Activated CD4-positive, alpha-beta T cell treated with anti-CD3 and anti-CD28 coated beads, Interleukin-2, amount 50 U/mL, for 16 hours (primary cell): Measurements from ENCODE around the gene CORIN.
"Not testable (repeated sequence)": the region's sequence is repeated elsewhere in the genome, so short reads cannot be mapped to it uniquely, and the experiment has no call there.

Experiments used
- DNase-seq: peaks from one replicate; pipeline ENCODE4 v3.0.0-alpha.2; 2020

CORIN gene

DNA sequence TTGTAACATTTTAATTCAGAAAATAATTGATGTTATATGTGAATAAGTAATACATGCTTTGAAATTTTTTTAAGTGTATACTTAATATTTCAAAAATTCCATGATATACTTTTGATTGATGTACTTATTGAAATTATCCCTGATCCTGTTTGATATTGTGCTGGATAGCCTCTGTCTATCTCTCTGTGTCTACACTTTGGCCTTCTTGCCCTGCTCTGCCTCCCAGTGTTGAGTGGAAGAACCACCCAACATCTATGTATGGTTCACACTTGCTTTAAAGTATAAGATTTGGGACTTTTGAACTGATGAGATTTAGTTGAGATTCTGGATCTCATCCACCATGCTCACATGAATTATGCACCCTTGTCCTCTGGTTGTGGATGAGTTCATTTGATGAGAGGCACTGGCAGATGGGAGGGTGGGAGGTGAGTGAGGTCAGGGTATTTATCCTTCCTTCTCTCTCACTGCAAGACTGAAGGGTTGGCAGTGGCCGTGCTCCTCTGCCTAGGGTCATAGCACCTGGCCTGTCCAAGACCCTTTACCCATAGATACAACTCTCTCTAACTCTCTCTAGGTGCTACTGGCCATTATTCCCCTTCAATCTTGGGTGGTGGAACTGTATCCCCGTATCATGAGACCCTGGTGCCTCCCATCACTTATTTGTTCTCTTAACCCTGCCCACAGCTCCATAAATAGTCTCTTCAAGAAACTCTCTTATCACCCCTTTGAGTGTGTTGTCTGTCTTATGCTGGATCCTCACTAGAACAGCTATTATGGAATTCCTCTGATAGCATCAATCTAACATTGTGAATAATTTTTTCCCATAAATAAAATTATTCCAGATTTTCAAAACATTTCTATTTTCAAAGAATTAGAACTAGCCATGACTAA lies 75.2 kb downstream of the CORIN start:
- DNase-seq = no peak

GRCh38 chr4:47753316-47753715 lies 84.6 kb downstream of the CORIN start:
- not testable (repeated sequence) for DNase-seq

DNA sequence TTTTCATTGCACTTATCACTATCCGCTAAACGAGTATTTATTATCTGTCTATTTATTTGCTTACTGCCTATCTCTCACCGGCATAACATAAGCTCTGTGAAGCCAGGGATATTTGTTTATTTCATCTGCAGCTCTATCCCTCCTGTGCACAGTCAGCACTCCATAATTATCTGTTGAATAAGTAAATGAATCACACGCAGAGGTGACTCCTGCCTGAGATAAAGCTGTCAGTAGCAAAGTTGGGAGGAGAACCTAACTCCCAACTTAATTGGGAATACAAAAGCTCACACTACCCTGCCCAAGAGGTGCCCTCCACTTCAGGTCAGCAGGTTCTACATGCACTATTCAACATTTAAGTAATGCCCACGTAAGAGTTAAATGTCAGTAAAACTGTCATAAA lies 85.7 kb downstream of the CORIN start:
- DNase-seq = no peak

GRCh38 chr4:47750788-47751187 lies 87.1 kb downstream of the CORIN start:
- DNase-seq = no peak

DNA sequence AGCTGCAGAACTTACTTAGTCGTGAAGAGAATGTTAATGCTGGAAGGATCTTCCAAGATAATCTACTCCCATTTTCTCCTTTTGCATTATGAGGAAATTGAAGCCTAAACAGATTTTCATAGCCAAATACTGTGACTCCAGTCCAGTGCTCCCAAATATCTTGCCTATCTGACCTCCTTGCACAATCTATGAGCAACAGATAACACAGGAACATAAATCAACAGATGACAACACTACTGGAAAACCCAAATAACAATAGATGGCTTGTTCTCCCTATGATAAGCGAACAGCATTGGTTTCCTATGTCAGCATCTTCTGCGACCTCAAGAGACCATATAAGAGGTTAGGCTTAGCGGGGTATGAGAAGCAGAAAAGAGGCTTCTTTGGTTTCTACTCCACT lies 88.0 kb downstream of the CORIN start:
- DNase-seq = no peak

DNA sequence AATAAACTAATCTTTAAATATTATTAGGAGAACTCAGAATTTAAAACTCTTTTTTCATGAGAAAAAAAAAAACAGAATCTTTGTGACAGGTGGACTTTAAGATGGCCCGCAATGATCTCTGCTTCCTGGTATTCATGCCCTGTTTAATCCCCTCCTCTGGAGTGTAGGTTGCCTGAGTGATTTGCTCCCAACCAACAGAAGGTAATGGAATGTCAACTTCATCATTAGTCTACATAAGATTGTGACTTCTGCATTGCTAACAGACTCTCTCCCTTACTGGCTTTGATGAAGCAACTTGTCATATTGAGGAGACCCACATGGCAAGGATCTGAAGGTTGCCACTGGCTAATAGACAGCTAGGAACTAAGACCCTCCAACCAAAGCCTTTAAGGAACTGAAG lies 88.8 kb downstream of the CORIN start:
- no peak for DNase-seq

- no peak for DNase-seq
Measured at GRCh38 chr4:47747846-47748494, 89.9 kb downstream of the CORIN start.

DNA sequence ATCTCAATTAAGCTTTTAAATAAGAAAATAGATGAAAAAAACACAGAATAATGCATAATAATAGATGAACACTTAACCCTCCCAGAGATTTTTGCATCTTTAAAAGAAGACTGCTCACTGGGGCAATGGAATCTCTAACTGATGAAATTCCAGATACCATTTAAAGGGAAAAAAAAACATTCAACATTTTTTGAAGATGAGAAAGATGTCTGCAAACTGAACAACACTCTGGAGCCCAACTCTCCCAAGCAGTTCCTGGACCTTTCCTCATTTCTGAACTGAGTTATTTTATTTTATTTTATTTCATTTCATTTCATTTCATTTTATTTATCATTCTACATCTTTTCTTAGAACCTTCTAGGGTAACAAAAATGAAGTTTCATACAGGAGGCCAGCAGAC lies 90.7 kb downstream of the CORIN start:
- no peak for DNase-seq

GRCh38 chr4:47746122-47746521 lies 91.7 kb downstream of the CORIN start:
- DNase-seq = no peak

DNA sequence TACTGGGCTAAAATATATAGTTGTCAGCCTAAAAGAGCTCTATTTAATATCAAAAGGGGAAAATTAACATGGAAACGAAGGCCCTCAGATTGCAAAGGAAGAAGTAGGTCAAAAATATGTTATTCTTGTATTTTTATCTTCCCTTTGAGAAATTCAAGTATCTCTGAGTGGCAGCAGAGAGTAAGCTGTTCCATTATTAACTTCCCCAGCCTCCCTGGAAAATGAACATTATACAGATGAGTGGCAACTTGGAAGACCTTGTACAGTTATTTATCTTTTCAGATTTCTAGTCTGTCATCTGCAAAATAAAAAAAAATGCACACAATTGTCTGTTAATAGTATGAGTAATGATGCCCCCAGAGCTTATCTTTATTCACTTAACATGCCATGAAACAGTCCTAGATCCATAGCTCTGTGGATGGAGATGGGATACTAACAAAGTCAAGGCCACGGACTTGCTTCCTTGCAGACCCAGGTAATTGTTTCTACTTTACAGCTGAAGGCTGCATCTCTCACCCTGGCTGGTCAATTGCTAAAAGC lies 93.0 kb downstream of the CORIN start:
- DNase-seq = no peak

DNA sequence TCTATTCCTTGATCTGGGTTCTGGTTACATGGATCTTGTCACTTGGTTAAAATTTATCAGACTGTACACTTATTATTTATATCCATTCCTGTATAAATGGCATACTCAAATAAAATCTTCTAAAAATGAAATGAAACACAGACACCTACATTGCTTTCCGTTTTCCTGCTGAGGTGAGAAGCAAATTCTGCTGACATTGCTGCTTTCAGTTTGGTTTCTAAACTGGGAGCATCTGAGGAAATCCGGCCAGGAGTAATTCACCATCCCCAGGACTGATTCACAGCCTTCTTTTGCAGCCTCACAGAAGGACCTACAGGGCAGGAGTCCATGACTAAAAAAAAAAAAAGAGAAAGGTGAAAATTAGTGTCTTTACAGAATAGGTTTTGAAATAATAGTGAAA lies 93.6 kb downstream of the CORIN start:
- no peak for DNase-seq

- no peak for DNase-seq
Measured at GRCh38 chr4:47741200-47741599, 96.7 kb downstream of the CORIN start.

DNA sequence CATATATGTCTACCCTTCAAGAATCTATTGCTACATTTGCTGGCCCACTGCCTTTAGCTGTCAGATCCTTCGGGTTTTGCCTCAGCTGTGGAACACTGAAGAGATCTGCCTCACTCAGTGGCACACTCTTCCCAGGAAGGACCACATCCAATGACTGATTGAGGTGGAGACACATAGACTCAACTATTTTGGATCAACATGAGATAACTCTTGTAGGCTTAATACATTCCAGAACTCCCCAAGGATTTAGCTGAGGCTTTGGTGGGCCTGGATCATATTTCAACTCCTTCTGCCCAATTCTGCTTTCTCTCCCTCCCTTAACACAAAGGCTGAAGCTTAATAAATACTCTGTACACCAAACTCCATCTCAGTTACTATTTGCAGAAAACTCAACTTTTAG lies 100.5 kb downstream of the CORIN start:
- no peak for DNase-seq

GRCh38 chr4:47736555-47736954 lies 101.3 kb downstream of the CORIN start:
- no peak for DNase-seq

GRCh38 chr4:47736146-47736545 lies 101.7 kb downstream of the CORIN start:
- no peak for DNase-seq

DNA sequence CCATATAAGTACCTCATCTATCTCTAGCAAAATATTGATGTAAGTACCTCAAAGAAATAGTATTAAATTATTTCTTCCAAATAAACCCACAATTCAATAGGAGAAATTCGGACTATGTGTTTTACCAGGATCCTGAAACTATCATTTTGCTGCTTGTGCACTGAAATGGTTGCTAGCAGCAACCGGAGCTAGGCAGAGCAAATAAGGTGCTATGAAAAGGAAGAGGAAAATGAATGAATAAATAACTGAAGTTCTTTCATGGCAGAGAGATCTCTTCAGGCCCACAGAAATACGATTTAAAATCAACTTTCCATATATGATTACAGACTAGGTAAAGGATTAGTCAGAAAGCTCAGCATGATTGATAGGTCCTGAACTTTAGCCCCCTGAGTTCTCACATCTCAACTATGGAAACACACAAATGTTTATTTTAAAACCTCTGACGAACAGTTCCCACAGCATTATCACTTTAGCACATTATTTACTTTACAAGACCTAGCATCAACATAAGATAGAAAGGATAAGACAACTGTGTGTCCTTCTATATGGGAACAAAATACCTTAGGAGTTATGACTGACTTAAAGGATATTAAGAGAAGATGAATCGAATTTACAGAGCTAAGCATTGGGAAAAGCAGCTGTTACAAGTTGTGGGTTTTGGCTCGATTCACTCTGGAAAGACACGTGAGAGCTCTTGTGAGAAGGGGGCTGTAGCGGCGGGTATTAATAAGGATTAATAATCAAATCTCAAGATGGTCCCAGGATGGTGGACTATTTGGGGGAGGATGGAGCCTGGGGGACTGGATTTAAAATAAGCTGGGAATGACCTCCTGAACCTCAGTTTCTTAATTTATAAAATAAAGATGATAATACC lies 104.3 kb downstream of the CORIN start:
- no peak for DNase-seq

DNA sequence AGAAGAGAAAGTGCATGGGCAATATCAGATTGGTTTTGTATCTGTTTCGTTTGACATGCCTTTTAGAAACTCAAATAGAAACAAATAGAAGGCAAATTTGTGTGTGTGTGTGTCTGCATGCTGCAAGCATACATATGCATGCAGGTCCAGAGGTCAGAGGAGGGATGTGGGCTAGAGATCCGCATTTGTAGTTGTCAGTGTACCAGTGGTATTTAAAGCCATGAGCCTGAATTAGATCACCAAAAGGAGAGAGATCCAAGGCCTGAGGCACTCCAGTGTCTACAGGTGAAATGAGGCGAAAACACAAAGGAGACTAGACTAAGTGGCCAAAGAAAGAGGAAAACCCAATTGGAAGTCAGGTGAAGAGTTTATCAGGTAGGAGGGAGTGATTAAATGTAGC lies 106.7 kb downstream of the CORIN start:
- no peak for DNase-seq

GRCh38 chr4:47729131-47729680 lies 108.7 kb downstream of the CORIN start:
- DNase-seq = no peak

GRCh38 chr4:47721892-47722575 lies 115.8 kb downstream of the CORIN start:
- DNase-seq = no peak

DNA sequence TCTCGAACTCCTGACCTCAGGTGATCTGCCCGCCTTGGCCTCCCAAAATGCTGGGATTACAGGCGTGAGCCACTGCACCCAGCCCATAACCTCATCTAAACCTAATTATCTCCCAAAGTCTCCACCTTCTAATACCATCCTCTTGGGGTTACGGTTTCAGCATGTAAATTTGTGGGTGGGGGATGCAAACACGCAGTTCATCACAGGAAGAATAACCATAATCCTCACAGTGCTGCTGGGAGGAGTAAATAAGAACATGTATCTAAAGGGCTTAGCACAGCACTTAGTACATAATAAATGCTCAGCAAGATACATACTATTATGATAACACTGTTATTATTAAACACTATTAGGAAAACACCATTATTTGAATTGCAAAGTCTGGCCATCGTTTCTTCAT lies 116.4 kb downstream of the CORIN start:
- DNase-seq = no peak

GRCh38 chr4:47720787-47721186 lies 117.1 kb downstream of the CORIN start:
- no peak for DNase-seq

GRCh38 chr4:47719576-47719975 lies 118.3 kb downstream of the CORIN start:
- DNase-seq = no peak
